ENCODE measurements around the gene SEMA4D.

The SEMA4D gene

DNA sequence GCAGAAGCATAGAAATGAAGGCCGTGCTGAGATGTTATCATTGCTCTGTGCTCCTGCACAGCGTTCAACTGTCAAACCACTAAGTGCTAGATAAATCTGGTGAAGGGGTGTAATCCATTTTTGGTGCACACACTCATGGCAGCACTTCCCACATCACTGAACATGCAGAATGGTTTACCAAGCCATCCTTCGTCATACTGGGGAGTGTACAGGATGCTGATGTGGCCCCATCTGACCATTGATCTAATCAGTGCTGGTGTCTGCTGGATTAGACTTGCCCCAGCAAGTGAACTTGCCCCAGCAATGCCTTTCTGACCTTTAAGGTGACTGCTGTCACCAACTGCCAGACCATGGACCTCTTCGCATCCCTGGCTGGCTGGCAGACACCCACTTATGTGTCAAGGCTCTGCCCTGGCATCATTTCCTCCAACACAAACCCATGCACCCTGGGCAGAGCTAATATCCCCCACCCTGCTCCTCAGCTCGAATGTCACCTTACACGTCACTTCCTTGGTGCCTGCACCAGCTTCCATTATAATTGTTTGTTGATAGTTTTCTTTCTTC is 4.2 kb upstream of the SEMA4D start:
- peak in 1 of 2 donors; percentile 41 for DNase-seq (ENCODE audit: low read depth in 2 of 2)

GRCh38 chr9:89501311-89501898 is 3.5 kb upstream of the SEMA4D start:
- no peak for DNase-seq (ENCODE audit: low read depth in 2 of 2)

DNA sequence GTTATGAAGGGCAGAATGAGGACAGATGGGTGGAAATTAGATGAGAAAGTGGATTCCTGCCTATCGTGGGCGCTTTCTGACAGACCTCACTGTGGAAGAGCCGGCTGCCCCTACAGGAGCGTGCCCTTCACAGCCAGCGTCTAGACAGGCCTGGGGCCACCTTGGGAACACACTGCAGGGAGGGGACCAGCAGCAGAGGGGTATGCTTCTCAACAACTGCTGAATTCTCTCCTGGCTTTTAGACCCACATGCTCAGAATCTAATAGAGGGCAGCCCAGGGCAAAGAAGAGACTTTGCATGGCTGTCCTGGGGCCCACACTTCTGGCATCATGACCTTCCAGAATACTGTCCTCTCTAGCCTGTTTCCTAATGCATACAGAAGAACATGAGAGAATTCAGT is 2.1 kb upstream of the SEMA4D start:
- DNase-seq (ENCODE audit: low read depth in 2 of 2): no peak

DNA sequence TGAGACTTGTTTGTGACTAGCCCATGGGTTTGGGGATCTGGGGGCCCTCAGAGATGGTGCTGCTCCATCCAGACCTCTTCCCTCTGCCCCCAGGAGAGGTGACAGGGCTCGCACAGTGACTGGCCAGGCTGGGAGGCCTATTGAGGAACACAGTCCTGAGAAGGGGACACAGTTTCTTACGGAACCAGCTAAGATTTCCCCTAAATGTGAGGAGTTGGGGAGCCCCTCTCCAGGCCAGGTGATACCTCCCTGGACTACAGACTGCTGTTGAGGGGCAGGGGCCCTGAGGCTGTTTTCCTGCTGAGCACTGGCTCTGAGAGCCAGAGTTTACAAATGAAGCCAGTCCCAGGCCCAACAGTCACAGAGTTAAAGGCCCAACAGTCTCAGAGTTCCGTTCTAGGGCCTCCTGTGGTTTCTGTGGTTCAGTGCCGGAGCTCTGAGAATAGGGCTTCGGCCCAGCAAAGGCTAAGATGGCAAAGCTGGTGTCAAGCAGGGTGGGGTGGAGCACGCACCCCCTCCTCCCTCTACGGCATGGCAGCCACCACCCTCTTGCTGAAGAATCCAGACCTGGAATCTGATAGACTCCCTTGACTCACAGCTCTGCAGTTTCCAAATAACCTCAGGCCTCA is 1.1 kb upstream of the SEMA4D start:
- DNase-seq (ENCODE audit: low read depth in 2 of 2): no peak

DNA sequence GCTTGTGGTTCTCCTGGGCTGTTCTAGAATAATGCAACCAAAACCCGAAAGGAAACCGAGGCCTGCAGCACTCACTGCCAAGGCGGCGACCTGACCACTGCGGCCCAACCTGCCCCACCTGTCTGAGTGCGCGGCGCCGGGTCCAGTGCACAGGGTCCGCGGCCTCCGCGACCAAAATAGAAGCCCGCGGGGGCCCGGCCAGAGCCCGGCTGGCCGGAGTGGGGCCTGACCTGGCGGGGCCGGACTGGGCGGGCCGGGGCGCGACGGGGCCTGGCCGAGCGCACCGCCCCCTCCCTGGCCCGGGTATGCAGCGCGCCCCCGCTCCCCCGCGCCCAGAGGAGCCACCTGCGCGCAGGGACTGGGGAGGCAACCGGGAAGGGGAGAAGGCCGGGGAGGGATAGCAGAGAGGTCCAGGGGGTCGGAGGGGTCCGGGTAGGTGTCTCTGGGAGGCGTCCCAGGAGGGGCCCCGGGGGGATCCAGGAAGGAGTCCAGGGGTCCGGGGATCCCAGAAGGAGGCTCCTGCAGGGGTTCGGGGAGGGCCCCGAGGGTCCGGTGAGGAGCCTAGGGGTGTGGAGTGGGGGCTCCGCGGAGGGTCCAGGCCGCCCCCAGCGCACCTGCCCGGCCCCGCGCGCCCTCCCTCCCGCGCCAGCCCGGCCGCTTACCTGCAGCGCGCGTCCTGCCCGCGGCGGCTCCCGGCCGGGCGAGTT is 503 bp downstream of the SEMA4D start:
- no peak for DNase-seq (ENCODE audit: low read depth in 2 of 2)

- DNase-seq (ENCODE audit: low read depth in 2 of 2): no peak
Measured at GRCh38 chr9:89496645-89497256, 1.2 kb downstream of the SEMA4D start.

GRCh38 chr9:89495824-89496560 is 1.9 kb downstream of the SEMA4D start:
- DNase-seq (ENCODE audit: low read depth in 2 of 2): no peak

GRCh38 chr9:89494199-89494598 is 3.7 kb downstream of the SEMA4D start:
- DNase-seq (ENCODE audit: low read depth in 2 of 2): no peak

GRCh38 chr9:89493671-89494070 is 4.2 kb downstream of the SEMA4D start:
- no peak for DNase-seq (ENCODE audit: low read depth in 2 of 2)

GRCh38 chr9:89493181-89493580 is 4.7 kb downstream of the SEMA4D start:
- no peak for DNase-seq (ENCODE audit: low read depth in 2 of 2)

GRCh38 chr9:89492586-89492985 is 5.3 kb downstream of the SEMA4D start:
- DNase-seq (ENCODE audit: low read depth in 2 of 2): no peak

DNA sequence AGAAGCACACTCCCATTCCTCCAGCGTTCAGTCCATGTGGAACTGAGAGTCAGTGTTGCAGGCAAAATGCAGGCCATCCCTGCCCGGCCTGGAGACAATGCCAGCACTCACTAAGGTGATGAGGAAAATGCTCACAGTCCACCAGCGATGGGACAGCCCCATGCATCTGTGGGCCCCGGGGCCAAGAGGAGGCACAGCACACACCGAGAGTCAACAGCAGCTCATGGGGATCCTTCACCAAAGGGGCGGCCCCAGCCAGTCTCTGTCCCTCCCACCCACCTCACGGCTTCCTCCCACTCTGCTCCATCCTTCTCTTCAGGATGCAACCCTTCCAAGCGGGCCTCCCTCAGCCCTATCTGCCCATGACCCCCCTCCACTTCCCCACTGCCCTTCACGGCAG is 6.2 kb downstream of the SEMA4D start:
- no peak for DNase-seq (ENCODE audit: low read depth in 2 of 2)

GRCh38 chr9:89489548-89490530 is 8.1 kb downstream of the SEMA4D start:
- no peak for DNase-seq (ENCODE audit: low read depth in 2 of 2)

DNA sequence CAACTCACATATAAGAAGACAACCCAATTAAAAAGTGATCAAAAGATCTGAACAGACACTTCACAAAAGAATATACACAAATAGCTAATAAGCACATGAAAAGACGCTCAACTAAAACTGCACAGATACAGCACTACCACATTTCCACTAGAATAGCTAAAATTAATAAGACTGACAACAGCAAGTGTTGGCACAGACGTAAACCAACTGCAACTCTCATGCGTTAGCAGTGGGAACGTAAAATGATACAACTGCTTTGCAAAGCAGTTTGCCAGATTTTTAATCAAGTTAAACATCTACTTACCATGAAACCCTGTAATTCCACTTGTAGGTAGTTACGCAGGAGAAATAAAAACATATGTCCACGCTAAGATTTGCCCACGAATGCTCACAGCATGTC is 9.0 kb downstream of the SEMA4D start:
- no peak for DNase-seq (ENCODE audit: low read depth in 2 of 2)

GRCh38 chr9:89488131-89488530 is 9.8 kb downstream of the SEMA4D start:
- no peak for DNase-seq (ENCODE audit: low read depth in 2 of 2)

DNA sequence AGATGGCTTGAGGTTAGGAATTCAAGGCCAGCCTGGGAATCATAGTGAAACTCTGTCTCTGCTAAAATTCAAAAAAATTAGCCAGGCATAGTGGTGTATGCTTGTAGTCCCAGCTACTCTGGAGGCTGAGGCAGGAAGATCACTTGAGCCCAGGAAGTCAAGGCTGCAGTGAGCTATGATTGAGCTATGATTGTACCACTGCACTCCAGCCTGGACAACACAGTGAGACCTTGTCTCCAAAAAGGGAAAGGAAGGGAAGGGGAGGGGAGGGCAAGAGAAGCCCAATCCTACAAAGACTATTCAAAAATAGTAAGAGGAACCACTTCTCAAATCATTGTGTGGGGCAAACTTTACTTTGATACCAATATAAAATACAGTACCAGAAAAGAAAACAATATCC is 11.2 kb downstream of the SEMA4D start:
- no peak for DNase-seq (ENCODE audit: low read depth in 2 of 2)

GRCh38 chr9:89484475-89485404 is 13.2 kb downstream of the SEMA4D start:
- DNase-seq (ENCODE audit: low read depth in 2 of 2): no peak

- DNase-seq (ENCODE audit: low read depth in 2 of 2): no peak
Measured at GRCh38 chr9:89483592-89484474, 14.1 kb downstream of the SEMA4D start.

Data from activated CD8-positive, alpha-beta memory T cell treated with anti-CD3 and anti-CD28 coated beads for 4 hours (primary cell).